CD4-positive, alpha-beta T cell treated with Interferon alpha-2 for 1 hour (primary cell): ENCODE results near the gene ABI2.
"Not testable (repeated sequence)": the region's sequence is repeated elsewhere in the genome, so short reads cannot be mapped to it uniquely, and the experiment has no call there.

ENCODE experiments used
- DNase-seq, 2 donors: peaks; one replicate each; pipeline ENCODE4 v3.0.0-alpha.2; 2020 to 2022

The ABI2 gene

GRCh38 chr2:203327901-203328759 is at the start of gene ABI2:
Gene ABI2, plus strand, starts transcription at chr2:203328394. Its CDS starts 121 bp downstream, at chr2:203328515.
- DNase-seq, result peak; percentile 33 to 72

- no peak for DNase-seq
These were observed 48.9 kb upstream of the ABI2 start for GRCh38 chr2:203279288-203279687.

DNA sequence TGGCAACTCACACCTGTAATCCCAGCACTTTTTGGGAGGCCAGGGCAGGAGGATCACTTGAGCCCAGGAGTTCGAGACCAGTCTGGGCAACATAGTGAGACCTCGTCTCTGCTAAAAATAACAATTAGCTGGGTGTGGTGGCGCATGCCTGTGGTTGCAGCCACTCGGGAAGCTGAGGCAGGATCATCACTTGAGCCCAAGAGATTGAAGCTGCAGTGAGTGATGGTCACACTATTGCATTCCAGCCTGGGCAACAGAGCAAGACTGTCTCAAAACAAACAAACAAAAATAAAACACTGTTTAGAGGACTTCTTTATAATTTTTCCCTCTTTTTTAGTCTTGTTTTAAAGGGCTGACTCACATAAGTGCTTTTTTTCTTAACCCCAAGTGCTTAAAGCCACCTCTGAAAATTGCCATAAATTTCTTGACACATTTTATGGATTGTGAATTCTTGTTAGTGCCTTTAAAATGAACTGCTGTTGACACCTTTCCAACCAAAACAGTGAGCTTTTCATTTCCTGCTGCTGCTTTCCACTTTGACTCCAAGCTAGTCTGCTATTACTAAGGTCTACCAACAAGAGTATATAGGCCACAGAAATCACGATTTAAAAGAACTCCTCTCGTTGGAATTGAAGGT is 47.6 kb upstream of the ABI2 start:
- no peak for DNase-seq

- DNase-seq, result no peak
These were observed 46.1 kb upstream of the ABI2 start for GRCh38 chr2:203282101-203282500.

GRCh38 chr2:203286532-203286931 is 41.7 kb upstream of the ABI2 start:
- no peak for DNase-seq

- DNase-seq, result no peak
These were observed 26.5 kb upstream of the ABI2 start for GRCh38 chr2:203301667-203302066.

GRCh38 chr2:203302586-203302985 is 25.6 kb upstream of the ABI2 start:
- not testable (repeated sequence) for DNase-seq

DNA sequence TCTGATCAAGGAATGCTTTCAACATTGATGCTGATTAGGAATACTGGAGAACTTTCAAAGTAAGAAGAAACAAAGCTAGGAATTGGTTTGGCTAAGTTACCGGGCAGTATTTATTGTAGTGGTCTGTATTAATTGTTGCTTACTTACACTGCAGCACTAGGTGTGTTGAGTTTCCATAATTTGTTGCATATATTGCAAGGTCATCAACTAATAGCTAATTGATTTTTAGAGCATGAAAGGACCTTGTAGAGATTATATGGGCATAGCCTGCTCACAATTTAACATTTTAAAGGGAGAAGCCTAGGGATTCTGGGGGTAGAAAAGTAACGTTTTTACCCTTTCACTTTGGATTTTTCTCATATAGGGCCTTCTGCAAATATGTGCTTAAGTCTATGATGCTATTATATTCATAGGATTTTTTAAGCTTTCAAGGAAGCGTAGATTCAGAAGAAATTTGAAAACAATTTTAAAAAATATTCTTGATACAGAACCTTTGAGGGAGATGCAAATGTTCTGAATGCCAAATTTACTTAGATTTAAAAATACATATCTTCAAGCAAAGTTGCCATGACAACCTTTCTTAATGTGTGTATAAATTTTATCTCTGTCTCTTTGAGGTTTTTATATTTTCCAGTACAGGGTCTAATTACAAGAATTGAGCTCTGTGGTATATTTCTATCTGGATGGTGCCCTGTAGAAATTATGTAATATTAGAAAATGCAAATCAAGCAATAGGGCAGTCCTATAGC is 17.3 kb upstream of the ABI2 start:
- no peak for DNase-seq

GRCh38 chr2:203326356-203326755 is 1.8 kb upstream of the ABI2 start:
- no peak for DNase-seq

DNA sequence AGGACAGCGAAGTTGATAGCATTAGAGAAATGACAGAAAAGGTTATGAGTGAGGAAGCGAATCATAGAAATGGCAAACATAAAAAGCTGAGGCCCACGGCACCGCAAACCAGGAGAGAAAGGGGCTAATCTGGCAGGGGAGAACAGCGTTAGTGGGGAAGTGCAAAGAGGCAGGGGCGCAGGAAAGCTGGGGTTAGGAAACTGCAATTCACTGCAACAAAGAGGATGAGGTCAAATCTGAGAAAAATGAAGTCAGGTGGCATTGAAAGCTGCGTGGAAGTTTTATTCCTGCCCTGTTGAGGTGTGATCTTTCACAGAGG is 653 bp upstream of the ABI2 start:
- no peak for DNase-seq

DNA sequence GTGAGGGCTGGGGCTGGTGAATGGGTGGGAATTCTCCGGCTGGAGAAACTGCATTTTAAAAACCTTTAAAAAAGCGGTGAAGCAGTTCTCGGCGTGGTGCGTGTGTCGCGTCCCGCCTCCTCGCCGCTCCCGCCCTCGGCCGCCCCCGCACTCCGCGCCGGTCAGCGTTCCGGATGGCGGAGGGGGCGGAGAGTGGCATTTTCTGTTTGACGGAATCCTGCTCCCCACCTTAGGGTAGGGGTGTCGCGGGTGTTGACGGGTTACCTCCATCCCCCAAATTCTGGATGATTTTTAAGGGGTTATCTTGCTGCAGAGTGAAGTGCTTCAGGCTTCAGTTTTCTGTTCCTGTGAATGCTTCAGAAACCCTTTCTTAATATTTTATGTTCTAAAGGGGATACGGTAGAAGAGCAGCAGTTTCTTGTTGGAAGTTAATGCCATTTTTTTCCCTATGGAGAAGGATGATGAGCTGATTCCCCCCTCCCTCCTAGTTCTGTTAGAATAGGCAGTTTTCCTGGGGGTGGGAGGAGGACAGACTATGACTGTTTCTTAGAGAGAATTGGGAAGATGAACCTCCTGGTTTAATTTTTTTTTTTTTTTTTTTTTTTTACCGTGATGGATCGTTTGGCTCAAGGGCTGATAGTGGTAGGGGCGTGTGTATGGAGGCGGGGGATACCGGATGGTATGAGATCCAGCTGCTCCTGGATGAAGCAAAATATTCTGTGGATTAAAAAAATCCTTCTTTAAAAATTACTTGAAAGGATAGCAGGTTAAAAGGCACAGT is 756 bp downstream of the ABI2 start:
- peak in 1 of 2 donors; percentile 27 for DNase-seq

GRCh38 chr2:203330434-203330833 is 2.2 kb downstream of the ABI2 start:
- no peak for DNase-seq

DNA sequence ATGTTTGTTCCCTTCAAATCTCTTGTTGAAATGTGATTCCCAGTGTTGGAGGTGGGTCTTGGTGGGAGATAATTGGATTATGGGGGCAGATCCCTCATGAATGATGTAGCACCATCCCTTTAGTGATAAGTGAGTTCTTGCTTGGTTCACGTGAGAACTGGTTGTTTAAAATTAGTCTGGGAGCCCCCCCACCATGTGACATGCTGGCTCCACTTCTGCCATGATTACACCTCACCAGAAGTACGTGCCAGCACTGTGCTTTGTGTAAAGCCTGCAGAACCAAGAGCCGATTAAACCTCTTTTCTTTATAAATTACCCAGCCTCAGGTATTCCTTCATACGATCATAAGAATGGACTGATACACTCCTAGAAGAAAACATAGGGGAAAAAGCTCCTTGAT is 10.1 kb downstream of the ABI2 start:
- DNase-seq, result no peak

- no peak for DNase-seq
These were observed 12.7 kb downstream of the ABI2 start for GRCh38 chr2:203340791-203341487.

DNA sequence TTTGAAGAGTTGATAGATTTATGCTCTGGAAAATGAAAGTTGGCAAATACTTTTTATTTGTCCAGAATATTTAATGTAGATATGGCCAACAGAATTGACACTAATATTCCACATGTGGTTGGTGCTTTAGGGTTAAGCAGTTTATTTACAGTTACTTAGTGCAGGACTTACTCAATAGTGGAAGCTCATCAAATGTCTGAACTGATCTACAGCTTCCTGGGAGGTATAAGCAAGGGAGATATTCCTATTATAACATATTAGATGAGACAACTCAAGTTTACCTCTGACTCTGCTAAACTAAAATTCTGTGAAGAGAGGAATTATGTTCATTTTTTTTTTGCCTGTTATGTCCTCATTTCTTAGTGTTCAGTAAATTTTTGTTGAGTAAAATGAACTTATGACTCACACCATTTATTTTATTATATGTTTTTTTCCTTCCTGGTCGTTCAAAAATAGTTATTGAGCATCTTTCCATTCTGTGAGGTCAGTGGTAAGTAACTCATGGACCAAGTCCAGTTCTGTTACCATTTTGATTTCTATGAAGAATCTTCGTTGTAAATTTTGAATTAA is 13.6 kb downstream of the ABI2 start:
- no peak for DNase-seq

DNA sequence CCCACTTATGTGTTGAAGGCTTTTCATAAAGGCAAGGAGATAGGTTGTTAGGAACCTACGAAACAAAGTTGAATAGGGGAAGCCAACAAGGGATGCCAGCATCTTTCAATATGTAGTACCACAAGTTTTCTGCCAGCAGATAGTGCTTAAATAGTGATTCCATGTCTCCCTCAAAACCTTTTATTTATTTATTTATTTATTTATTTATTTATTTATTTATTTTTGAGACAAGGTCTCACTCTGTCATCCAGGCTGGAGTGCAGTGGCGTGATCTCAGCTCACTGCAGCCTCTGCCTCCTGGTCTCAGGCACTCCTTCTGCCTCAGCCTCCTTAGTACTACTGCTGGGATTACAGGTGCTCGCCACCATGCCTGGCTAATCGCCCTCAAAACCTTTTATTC is 14.2 kb downstream of the ABI2 start:
- not testable (repeated sequence) for DNase-seq

- DNase-seq, result no peak
These were observed 16.5 kb downstream of the ABI2 start for GRCh38 chr2:203344667-203345066.

- no peak for DNase-seq
These were observed 18.4 kb downstream of the ABI2 start for GRCh38 chr2:203346612-203347011.

GRCh38 chr2:203347375-203347774 is 19.2 kb downstream of the ABI2 start:
- no peak for DNase-seq

- DNase-seq, result no peak
These were observed 24.5 kb downstream of the ABI2 start for GRCh38 chr2:203352604-203353255.

DNA sequence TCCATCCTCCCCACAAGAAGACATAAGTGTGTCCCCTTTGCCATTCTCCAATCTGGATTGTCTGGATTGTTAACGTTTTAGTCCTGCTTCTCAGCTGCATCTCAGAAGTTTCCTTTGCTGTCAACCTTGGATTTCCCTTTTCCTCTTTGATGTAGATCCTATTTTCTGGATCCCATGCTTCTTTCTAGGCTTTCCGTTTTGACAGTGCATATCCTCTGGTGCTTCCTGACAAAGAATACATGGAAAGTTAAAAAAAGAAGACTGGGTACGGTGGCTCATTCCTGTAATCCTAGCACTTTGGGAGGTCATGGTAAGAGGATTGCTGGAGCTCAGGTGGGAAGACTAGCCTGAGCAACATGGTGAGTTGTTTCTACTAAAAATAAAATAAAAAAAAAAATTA is 26.8 kb downstream of the ABI2 start:
- no peak for DNase-seq
